ENCODE data around the gene AP4B1. TPM values are rescaled to one million over a fixed set of nuclear protein-coding genes. Genes with fewer than 3 reads are reported as not detected.

AP4B1 gene
- total RNA-seq, 1 donor, result 14.1 TPM

DNA sequence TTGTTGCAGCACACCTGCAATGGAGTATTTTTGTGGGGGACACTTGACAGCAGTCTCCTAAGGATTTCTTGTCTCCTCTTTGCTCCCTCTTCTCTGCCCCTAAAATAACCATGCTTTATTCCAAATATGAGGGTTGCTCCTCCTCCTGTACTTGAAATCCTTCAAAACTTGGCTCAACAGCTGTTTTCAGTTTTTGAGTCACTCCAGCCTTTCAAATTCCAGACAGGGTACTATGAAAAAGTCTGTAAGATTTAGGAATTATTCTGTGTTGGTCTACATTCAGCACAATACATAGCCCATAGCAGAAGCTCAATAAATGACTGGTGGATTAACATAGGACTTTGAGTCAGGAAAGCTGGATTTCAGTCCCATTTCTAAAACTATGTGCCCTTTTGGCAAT is 5.5 kb downstream of the AP4B1 start:
- no peak for DNase-seq (ENCODE audit: insufficient read length, low spot score, missing footprints)

DNA sequence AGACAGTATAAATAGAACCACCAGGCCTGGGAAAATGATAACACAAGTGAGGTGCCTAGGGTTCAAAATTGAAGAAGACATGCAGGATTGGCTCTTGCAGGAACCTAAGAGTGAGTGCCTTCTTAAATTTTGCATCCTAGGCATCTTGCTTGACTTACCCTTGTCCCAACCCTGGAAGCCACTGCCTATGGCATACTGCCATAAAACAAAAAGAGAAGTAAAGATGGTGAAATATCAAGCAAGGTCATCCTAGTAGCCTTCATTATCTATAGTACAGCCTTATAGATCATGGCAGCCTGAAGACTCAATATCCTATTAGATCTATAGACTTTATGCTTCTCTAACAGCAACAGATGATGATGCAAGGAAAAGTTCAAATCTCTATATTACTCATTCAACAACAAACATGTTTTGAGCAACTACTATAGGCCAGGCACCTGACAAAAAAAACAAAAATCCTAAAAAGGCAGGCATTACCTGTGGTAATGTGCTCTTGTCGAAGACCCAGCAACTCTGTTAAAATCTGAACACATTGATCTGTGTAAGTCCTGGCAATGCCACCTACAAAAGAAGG is 6.3 kb downstream of the AP4B1 start:
- H3K27me3 ChIP-seq (ENCODE audit: insufficient read depth, low read length), result no peaks in the 10 kb centered on the region
- H3K9me3 ChIP-seq (ENCODE audit: low read depth, low read length), result no peaks in the 10 kb centered on the region
- no peak overlapping the region for H3K27ac ChIP-seq (ENCODE audit: low read depth, low read length)
- DNase-seq (ENCODE audit: insufficient read length, low spot score, missing footprints), result no peak
- H3K4me1 ChIP-seq (ENCODE audit: insufficient read depth, low read length), result peaks cover 5% of the 10 kb centered on the region
- H3K4me2 ChIP-seq (ENCODE audit: insufficient read depth, low read length), result no peak overlapping the region
- peaks cover 58% of the 10 kb centered on the region for H3K36me3 ChIP-seq (ENCODE audit: insufficient read depth, low read length)
- H2AFZ ChIP-seq (ENCODE audit: low read length), result no peak overlapping the region
- TF ChIP-seq CTCF (IDR thresholded peaks at IDR 0.05; ENCODE audit: extremely low read depth, low read depth, low read length), result no peak
- no peak overlapping the region for H3K4me3 ChIP-seq (ENCODE audit: insufficient read depth, low read length)
- H4K20me1 ChIP-seq (ENCODE audit: insufficient read depth, low read length), result no peaks in the 10 kb centered on the region
- H3K79me2 ChIP-seq (ENCODE audit: insufficient read depth, low read length), result peaks cover 16% of the 10 kb centered on the region

More for the DNA sequence above, 5.5 kb downstream of the AP4B1 start:
- Histone ChIP-seq H3K4me1 (ENCODE audit: insufficient read depth, low read length) (peaks cover 13% of the 10 kb centered on the region), H3K36me3 (ENCODE audit: insufficient read depth, low read length) (peaks cover 58% of the 10 kb centered on the region), H3K27ac (ENCODE audit: low read depth, low read length) (no peak overlapping the region), H4K20me1 (ENCODE audit: insufficient read depth, low read length) (no peaks in the 10 kb centered on the region), H2AFZ (ENCODE audit: low read length) (no peak overlapping the region), H3K27me3 (ENCODE audit: insufficient read depth, low read length) (no peaks in the 10 kb centered on the region), H3K4me3 (ENCODE audit: insufficient read depth, low read length) (no peak overlapping the region), H3K9me3 (ENCODE audit: low read depth, low read length) (no peaks in the 10 kb centered on the region), H3K4me2 (ENCODE audit: insufficient read depth, low read length) (no peak overlapping the region), H3K79me2 (ENCODE audit: insufficient read depth, low read length) (peaks cover 23% of the 10 kb centered on the region)
- no peak for TF ChIP-seq CTCF (IDR thresholded peaks at IDR 0.05; ENCODE audit: extremely low read depth, low read depth, low read length)

- peaks cover 54% of the 10 kb centered on the region for H3K36me3 ChIP-seq (ENCODE audit: insufficient read depth, low read length)
- no peak overlapping the region for H3K4me2 ChIP-seq (ENCODE audit: insufficient read depth, low read length)
- no peaks in the 10 kb centered on the region for H4K20me1 ChIP-seq (ENCODE audit: insufficient read depth, low read length)
- H3K79me2 ChIP-seq (ENCODE audit: insufficient read depth, low read length), result no peaks in the 10 kb centered on the region
- H3K4me3 ChIP-seq (ENCODE audit: insufficient read depth, low read length), result no peak overlapping the region
- H3K9me3 ChIP-seq (ENCODE audit: low read depth, low read length), result no peaks in the 10 kb centered on the region
- H3K4me1 ChIP-seq (ENCODE audit: insufficient read depth, low read length), result peaks cover 3% of the 10 kb centered on the region
- H3K27ac ChIP-seq (ENCODE audit: low read depth, low read length), result no peak overlapping the region
- no peaks in the 10 kb centered on the region for H3K27me3 ChIP-seq (ENCODE audit: insufficient read depth, low read length)
- TF ChIP-seq CTCF (IDR thresholded peaks at IDR 0.05; ENCODE audit: extremely low read depth, low read depth, low read length), result no peak
- DNase-seq (ENCODE audit: insufficient read length, low spot score, missing footprints), result no peak
- no peak overlapping the region for H2AFZ ChIP-seq (ENCODE audit: low read length)
Measured at GRCh38 chr1:113895961-113896360, 8.6 kb downstream of the AP4B1 start.

DNA sequence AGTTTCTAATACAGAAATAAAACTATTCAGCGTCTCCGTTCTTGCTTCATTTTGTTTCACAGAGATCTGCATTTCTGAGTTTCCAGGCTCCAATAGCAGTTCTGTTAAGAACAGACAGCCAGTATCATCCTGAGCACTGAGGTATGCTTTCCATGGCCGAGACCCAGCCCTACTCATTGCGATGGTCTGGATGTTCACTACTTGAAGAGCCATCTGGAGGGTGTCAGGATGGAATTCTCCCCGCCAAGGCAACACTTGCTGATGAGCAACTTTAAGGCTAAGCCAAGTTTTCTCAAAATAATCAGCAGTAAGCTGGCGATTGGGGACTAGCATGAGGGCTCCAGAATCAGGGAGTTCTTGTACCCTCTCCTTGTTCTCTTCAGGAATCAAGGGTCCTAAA is 9.5 kb downstream of the AP4B1 start:
- Histone ChIP-seq H2AFZ (ENCODE audit: low read length) (no peak overlapping the region), H3K4me1 (ENCODE audit: insufficient read depth, low read length) (peaks cover 3% of the 10 kb centered on the region), H4K20me1 (ENCODE audit: insufficient read depth, low read length) (no peaks in the 10 kb centered on the region), H3K27me3 (ENCODE audit: insufficient read depth, low read length) (no peaks in the 10 kb centered on the region), H3K4me3 (ENCODE audit: insufficient read depth, low read length) (no peak overlapping the region), H3K79me2 (ENCODE audit: insufficient read depth, low read length) (no peaks in the 10 kb centered on the region), H3K9me3 (ENCODE audit: low read depth, low read length) (no peaks in the 10 kb centered on the region), H3K36me3 (ENCODE audit: insufficient read depth, low read length) (peaks cover 47% of the 10 kb centered on the region), H3K27ac (ENCODE audit: low read depth, low read length) (no peak overlapping the region), H3K4me2 (ENCODE audit: insufficient read depth, low read length) (no peak overlapping the region)
- no peak for TF ChIP-seq CTCF (IDR thresholded peaks at IDR 0.05; ENCODE audit: extremely low read depth, low read depth, low read length)
- DNase-seq (ENCODE audit: insufficient read length, low spot score, missing footprints), result no peak

Data from osteoblast (primary cell).